Neural progenitor cell (in vitro differentiated cells): ENCODE measurements around the gene ERLEC1. TPM values are rescaled to one million over a fixed set of nuclear protein-coding genes. Genes with fewer than 3 reads are reported as not detected.

Source experiments
- DNase-seq: peaks from one replicate; pipeline ENCODE4 v3.0.0-alpha.2; 2016; ENCODE audit warnings: low spot score
- H2AFZ ChIP-seq: fragments of 200-600 bp; sonication (generic); replicated peaks from 2 replicates; pipeline ENCODE4 v1.6.1; 2016; ENCODE audit warnings: antibody characterized with exemption
- H3F3A ChIP-seq: fragments of 200-600 bp; sonication (generic); 2 replicates; pipeline ENCODE4 v1.6.1; 2016; ENCODE audit warnings: antibody characterized with exemption, low read depth
- H3K27ac ChIP-seq: fragments of 200-600 bp; sonication (generic); 2 replicates; pipeline ENCODE4 v1.5.1; 2016; ENCODE audit warnings: mild to moderate bottlenecking
- H3K27me3 ChIP-seq: fragments of 200-600 bp; sonication (generic); 2 replicates; pipeline ENCODE4 v1.6.1; 2016; ENCODE audit warnings: mild to moderate bottlenecking, moderate library complexity
- H3K36me3 ChIP-seq: fragments of 200-600 bp; sonication (generic); 2 replicates; pipeline ENCODE4 v1.5.1; 2016
- H3K4me1 ChIP-seq: fragments of 200-600 bp; sonication (generic); 2 replicates; pipeline ENCODE4 v1.6.1; 2016; ENCODE audit warnings: mixed run types
- H3K4me2 ChIP-seq: fragments of 200-600 bp; sonication (generic); 2 replicates; pipeline ENCODE4 v1.6.1; 2016
- H3K4me3 ChIP-seq: fragments of 200-600 bp; sonication (generic); 2 replicates; pipeline ENCODE4 v1.5.1; 2016
- H3K79me2 ChIP-seq: fragments of 200-600 bp; sonication (generic); 2 replicates; pipeline ENCODE4 v1.6.1; 2016; ENCODE audit warnings: low read depth
- H3K9ac ChIP-seq: fragments of 200-600 bp; sonication (generic); 2 replicates; pipeline ENCODE4 v1.6.1; 2016
- H3K9me3 ChIP-seq: fragments of 200-600 bp; sonication (generic); 2 replicates; pipeline ENCODE4 v1.5.1; 2016; ENCODE audit warnings: low read depth
- H4K20me1 ChIP-seq: fragments of 200-600 bp; sonication (generic); 2 replicates; pipeline ENCODE4 v1.6.1; 2016; ENCODE audit warnings: low read depth
- H3K27ac Mint-ChIP-seq: 3 replicates; pipeline ENCODE4 v1.8.0; 2021; ENCODE audit warnings: mixed read lengths
- H3K27me3 Mint-ChIP-seq: 2 replicates; pipeline ENCODE4 v1.8.0; 2022; ENCODE audit warnings: low read depth, mild to moderate bottlenecking, inconsistent platforms, moderate library complexity, mixed read lengths; ENCODE audit not compliant: insufficient read depth
- H3K36me3 Mint-ChIP-seq: 3 replicates; pipeline ENCODE4 v1.8.0; 2021; ENCODE audit warnings: mixed read lengths
- H3K4me1 Mint-ChIP-seq: 3 replicates; pipeline ENCODE4 v1.8.0; 2021; ENCODE audit warnings: mixed read lengths
- H3K4me3 Mint-ChIP-seq: 3 replicates; pipeline ENCODE4 v1.8.0; 2021; ENCODE audit warnings: mild to moderate bottlenecking, moderate library complexity, mixed read lengths
- H3K9me3 Mint-ChIP-seq: 3 replicates; pipeline ENCODE4 v1.8.0; 2020; ENCODE audit warnings: mixed read lengths
- EZH2 ChIP-seq: fragments of 200-600 bp; sonication (generic); IDR thresholded peaks from 2 replicates; pipeline ENCODE4 v1.6.1; 2017; ENCODE audit warnings: antibody characterized with exemption, mild to moderate bottlenecking, moderate library complexity
- EZH2phosphoT487 ChIP-seq: fragments of 200-600 bp; sonication (generic); IDR thresholded peaks from 2 replicates; pipeline ENCODE4 v1.6.1; 2017; ENCODE audit warnings: antibody characterized with exemption
- total RNA-seq: library from RNA; depleted of rRNA; stranded (reverse); fragments of >200 nt; gene quantifications from 2 replicates; pipeline ENCODE4 v1.2.3, GENCODE V29; 2015; ENCODE audit warnings: low replicate concordance
- TF ChIP-seq, protein P1 (sequence below): fragments of 200-600 bp; sonication (generic); IDR thresholded peaks from 2 replicates; pipeline ENCODE4 v1.5.1; 2017; ENCODE audit warnings: antibody characterized with exemption, mild to moderate bottlenecking

ERLEC1 gene
- total RNA-seq, 1 donor from 2014 or later: 43.4 TPM

DNA sequence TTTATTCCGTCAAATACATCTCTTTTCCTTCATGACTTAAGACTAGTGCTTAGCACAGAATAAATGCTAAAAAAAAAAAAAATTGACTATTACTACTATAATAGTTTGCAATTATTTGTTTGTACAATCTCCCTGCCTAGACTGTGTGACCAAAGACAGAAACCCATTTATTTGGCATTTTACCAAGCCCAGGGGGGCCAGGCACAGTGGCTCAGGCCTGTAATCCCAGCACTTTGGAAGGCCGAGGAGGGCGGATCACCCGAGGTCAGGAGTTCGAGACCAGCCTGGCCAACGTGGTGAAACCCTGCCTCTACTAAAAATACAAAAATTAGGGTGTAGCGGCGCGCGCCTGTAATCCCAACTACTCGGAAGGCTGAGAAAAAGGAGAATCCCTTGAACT is 1.5 kb upstream of the ERLEC1 start:
- Histone ChIP-seq H3K9me3 (no peaks in the 10 kb centered on the region), H3K36me3 (no peaks in the 10 kb centered on the region), H3K27me3 (no peaks in the 10 kb centered on the region), H3K9ac (peak overlapping the region; percentile 80), H2AFZ (no peak overlapping the region), H3K4me1 (peaks cover 21% of the 10 kb centered on the region), H3K4me2 (peak overlapping the region; percentile 100), H3K27ac (no peak overlapping the region), H4K20me1 (peaks cover 39% of the 10 kb centered on the region), H3K4me3 (peak overlapping the region; percentile 75), H3K79me2 (peaks cover 97% of the 10 kb centered on the region), H3F3A (peaks cover 13% of the 10 kb centered on the region)
- no peak for TF ChIP-seq EZH2phosphoT487
- peaks cover 6% of the 10 kb centered on the region for H3K36me3 Mint-ChIP-seq
- no peak overlapping the region for H3K27ac Mint-ChIP-seq
- DNase-seq: no peak
- H3K27me3 Mint-ChIP-seq: peaks cover 2% of the 10 kb centered on the region
- peak overlapping the region; percentile 98 for H3K4me3 Mint-ChIP-seq
- H3K4me1 Mint-ChIP-seq: peaks cover 33% of the 10 kb centered on the region
- no peaks in the 10 kb centered on the region for H3K9me3 Mint-ChIP-seq

- Histone ChIP-seq H3K36me3 (no peaks in the 10 kb centered on the region), H3F3A (peaks cover 13% of the 10 kb centered on the region), H3K79me2 (peaks cover 97% of the 10 kb centered on the region), H3K4me2 (peak overlapping the region; percentile 100), H3K27me3 (no peaks in the 10 kb centered on the region), H3K9me3 (no peaks in the 10 kb centered on the region), H3K4me3 (peak overlapping the region; percentile 75), H3K27ac (peak overlapping the region; percentile 88), H2AFZ (peak overlapping the region; percentile 95), H3K9ac (peak overlapping the region; percentile 80), H3K4me1 (peaks cover 21% of the 10 kb centered on the region), H4K20me1 (peaks cover 39% of the 10 kb centered on the region)
- Mint-ChIP-seq H3K36me3 (peaks cover 6% of the 10 kb centered on the region), H3K27ac (peak overlapping the region; percentile 98), H3K4me3 (peak overlapping the region; percentile 98), H3K27me3 (peaks cover 2% of the 10 kb centered on the region), H3K9me3 (no peaks in the 10 kb centered on the region), H3K4me1 (peaks cover 33% of the 10 kb centered on the region)
- TF ChIP-seq EZH2phosphoT487: no peak
- no peak for TF ChIP-seq EZH2
- DNase-seq: peak; percentile 48
Observed at GRCh38 chr2:53786352-53786704, 516 bp upstream of the ERLEC1 start.

DNA sequence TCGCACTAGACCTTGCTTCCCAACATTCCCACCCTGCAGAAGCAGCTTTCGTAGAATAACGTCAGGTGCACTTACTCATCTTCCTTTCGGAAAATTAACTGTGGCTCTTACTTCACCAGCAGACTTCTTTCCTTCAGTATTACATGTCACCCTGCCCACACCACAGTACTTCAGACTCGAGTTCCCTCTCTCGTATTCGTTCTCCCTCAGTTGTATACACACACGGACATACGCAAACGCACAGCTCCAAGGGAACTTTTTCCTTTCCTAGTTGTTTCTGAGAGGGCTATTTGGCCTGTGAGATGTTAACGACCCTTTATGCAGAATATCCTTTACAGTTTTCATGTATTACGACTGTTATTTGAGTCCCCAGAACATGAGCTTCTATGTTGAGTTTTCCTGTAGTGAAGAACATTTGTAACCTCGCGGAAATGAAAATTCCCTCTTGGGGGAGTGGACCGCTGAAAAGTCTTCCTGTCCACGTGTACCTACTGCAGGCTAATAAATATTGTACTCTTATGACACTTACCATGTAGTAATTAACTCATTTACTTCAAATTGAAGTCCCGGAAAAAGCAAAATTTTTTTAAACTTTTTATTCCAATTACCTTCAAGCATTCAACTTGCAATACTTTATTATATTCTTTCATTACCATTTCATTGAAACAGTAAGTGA is 908 bp downstream of the ERLEC1 start:
- no peaks in the 10 kb centered on the region for H3K9me3 ChIP-seq
- Mint-ChIP-seq H3K27me3 (peaks cover 2% of the 10 kb centered on the region), H3K9me3 (no peaks in the 10 kb centered on the region), H3K4me1 (peaks cover 33% of the 10 kb centered on the region), H3K27ac (peak overlapping the region; percentile 87), H3K4me3 (peak overlapping the region; percentile 98), H3K36me3 (peaks cover 2% of the 10 kb centered on the region)
- peak overlapping the region; percentile 86 for H3K9ac ChIP-seq
- no peaks in the 10 kb centered on the region for H3K36me3 ChIP-seq
- peaks cover 21% of the 10 kb centered on the region for H3K4me1 ChIP-seq
- H3F3A ChIP-seq: peaks cover 13% of the 10 kb centered on the region
- H3K27me3 ChIP-seq: no peaks in the 10 kb centered on the region
- TF ChIP-seq EZH2: no peak
- no peak for TF ChIP-seq EZH2phosphoT487
- TF ChIP-seq, protein P1, sequence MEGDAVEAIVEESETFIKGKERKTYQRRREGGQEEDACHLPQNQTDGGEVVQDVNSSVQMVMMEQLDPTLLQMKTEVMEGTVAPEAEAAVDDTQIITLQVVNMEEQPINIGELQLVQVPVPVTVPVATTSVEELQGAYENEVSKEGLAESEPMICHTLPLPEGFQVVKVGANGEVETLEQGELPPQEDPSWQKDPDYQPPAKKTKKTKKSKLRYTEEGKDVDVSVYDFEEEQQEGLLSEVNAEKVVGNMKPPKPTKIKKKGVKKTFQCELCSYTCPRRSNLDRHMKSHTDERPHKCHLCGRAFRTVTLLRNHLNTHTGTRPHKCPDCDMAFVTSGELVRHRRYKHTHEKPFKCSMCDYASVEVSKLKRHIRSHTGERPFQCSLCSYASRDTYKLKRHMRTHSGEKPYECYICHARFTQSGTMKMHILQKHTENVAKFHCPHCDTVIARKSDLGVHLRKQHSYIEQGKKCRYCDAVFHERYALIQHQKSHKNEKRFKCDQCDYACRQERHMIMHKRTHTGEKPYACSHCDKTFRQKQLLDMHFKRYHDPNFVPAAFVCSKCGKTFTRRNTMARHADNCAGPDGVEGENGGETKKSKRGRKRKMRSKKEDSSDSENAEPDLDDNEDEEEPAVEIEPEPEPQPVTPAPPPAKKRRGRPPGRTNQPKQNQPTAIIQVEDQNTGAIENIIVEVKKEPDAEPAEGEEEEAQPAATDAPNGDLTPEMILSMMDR: no peak
- H4K20me1 ChIP-seq: peaks cover 37% of the 10 kb centered on the region
- H2AFZ ChIP-seq: no peak overlapping the region
- H3K4me2 ChIP-seq: peak overlapping the region; percentile 100
- H3K79me2 ChIP-seq: peaks cover 96% of the 10 kb centered on the region
- H3K27ac ChIP-seq: peak overlapping the region; percentile 18
- H3K4me3 ChIP-seq: peak overlapping the region; percentile 75
- no peak for DNase-seq

DNA sequence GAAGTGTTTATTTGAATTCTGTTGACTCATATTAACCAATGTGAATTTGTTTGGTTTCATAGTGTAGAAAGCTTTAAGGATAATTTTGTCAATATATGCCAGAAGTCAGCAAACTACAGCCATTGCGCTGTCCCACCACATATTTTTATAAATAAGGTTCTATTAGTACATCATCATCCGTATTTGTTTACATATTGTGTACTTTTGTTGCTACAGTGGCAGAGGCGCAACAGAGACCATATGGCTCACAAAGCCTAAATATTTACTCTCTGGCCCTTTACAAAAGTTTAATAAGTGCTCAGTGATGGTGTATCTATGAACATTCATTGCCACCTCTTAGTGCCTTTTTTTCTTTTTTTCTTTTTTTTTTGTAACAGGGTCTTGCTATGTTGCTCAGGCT is 6.4 kb downstream of the ERLEC1 start:
- peaks cover 5% of the 10 kb centered on the region for H3K4me1 Mint-ChIP-seq
- H3K27me3 Mint-ChIP-seq: no peaks in the 10 kb centered on the region
- Histone ChIP-seq H3K4me2 (no peak overlapping the region), H3K27me3 (no peaks in the 10 kb centered on the region), H3K79me2 (peaks cover 50% of the 10 kb centered on the region), H2AFZ (no peak overlapping the region), H3K9ac (no peak overlapping the region), H3K27ac (no peak overlapping the region), H3K4me3 (no peak overlapping the region), H3K36me3 (peaks cover 18% of the 10 kb centered on the region), H3K9me3 (no peaks in the 10 kb centered on the region), H3K4me1 (peaks cover 2% of the 10 kb centered on the region), H3F3A (no peaks in the 10 kb centered on the region), H4K20me1 (peaks cover under 1% of the 10 kb centered on the region)
- no peak overlapping the region for H3K27ac Mint-ChIP-seq
- H3K4me3 Mint-ChIP-seq: no peak overlapping the region
- no peak for DNase-seq
- H3K36me3 Mint-ChIP-seq: no peaks in the 10 kb centered on the region
- H3K9me3 Mint-ChIP-seq: no peaks in the 10 kb centered on the region
- no peak for TF ChIP-seq EZH2phosphoT487
- TF ChIP-seq EZH2: no peak
- TF ChIP-seq, protein P1: no peak
